GM10248 (cell line): ENCODE data around the gene FAM110A.
"Not testable (repeated sequence)": the region's sequence is repeated elsewhere in the genome, so short reads cannot be mapped to it uniquely, and the experiment has no call there.

Source experiments
- CTCF ChIA-PET: fragments of 300-600 bp; sonication (Branson Sonifier 250); formaldehyde crosslinking; extraction: SDS; loops from one replicate; lab custom pipeline; 2021; ENCODE audit warnings: antibody characterized with exemption; lab: Yijun Ruan, JAX
- POLR2A ChIA-PET: fragments of 350-650 bp; sonication (Branson Sonifier 250); formaldehyde crosslinking; extraction: SDS; loops from one replicate; lab custom pipeline; 2020; ENCODE audit warnings: antibody characterized with exemption; lab: Yijun Ruan, JAX
- DNase-seq: peaks from one replicate; pipeline ENCODE4 v3.0.0; 2012; ENCODE audit errors: extremely low spot score
- TF ChIP-seq, protein P1 (sequence below): IDR thresholded peaks from 2 replicates; pipeline ENCODE4 v1.5.1; 2012; ENCODE audit warnings: mild to moderate bottlenecking, low read depth; ENCODE audit errors: extremely low read depth, missing control alignments, control extremely low read depth

The FAM110A gene

DNA sequence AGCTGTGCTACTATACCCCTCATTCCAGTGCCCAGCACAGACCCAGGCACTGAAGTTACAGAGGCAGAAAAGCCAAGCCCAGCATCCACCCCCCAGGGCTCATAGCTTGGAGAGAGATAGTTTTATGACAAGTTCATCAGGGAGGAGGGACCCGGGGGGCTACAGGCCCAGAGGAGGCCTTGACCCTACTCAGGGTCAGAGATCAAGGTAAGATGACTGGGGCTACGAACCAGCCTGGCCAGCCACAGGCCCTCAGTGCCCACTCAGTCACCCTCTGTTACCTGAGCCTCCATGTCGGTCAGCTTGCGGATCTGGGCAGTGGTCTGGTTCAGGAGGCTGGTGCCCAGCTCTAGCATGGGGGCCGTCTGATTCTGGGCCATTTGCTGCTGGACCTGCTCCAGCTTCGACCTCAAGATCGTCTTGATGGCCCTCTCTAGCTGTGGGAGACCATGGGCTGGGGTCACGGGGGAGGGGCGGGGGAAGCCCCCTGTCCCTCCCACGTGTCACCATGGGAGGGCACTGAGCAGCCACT, 56.5 kb downstream of the FAM110A start:
- ChIA-PET CTCF (interaction anchor here (1.4 kb wide), 1 partner anchor 38 kb away, joined by 3 read pairs; no protein-coding TSS in a partner anchor), POLR2A (no interaction called here)
- TF ChIP-seq, protein P1, sequence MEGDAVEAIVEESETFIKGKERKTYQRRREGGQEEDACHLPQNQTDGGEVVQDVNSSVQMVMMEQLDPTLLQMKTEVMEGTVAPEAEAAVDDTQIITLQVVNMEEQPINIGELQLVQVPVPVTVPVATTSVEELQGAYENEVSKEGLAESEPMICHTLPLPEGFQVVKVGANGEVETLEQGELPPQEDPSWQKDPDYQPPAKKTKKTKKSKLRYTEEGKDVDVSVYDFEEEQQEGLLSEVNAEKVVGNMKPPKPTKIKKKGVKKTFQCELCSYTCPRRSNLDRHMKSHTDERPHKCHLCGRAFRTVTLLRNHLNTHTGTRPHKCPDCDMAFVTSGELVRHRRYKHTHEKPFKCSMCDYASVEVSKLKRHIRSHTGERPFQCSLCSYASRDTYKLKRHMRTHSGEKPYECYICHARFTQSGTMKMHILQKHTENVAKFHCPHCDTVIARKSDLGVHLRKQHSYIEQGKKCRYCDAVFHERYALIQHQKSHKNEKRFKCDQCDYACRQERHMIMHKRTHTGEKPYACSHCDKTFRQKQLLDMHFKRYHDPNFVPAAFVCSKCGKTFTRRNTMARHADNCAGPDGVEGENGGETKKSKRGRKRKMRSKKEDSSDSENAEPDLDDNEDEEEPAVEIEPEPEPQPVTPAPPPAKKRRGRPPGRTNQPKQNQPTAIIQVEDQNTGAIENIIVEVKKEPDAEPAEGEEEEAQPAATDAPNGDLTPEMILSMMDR: no peak
- no peak for DNase-seq

DNA sequence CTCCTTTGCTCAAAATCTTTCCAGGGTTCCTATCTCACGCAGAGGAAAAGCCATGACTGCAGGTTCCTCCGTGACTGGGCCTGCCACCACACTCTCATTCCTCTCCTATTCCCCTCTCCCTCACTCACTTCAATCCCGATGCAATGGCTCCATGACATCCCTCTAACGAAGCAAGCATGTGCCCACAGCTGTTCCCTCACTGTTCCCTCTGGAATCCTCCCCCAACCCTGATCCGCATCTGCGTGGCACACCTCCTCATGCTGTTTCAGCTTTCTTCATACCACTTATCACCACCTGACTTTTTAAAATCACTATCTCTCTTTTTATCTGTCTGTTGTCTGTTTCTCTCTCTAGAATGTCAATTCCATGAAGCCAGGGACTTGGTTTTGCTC, 57.1 kb downstream of the FAM110A start:
- POLR2A ChIA-PET: no interaction called here
- no peak for DNase-seq
- CTCF ChIA-PET: interaction anchor here (1.4 kb wide), 1 partner anchor 37 kb away, joined by 3 read pairs; no protein-coding TSS in a partner anchor
- TF ChIP-seq, protein P1: no peak

DNA sequence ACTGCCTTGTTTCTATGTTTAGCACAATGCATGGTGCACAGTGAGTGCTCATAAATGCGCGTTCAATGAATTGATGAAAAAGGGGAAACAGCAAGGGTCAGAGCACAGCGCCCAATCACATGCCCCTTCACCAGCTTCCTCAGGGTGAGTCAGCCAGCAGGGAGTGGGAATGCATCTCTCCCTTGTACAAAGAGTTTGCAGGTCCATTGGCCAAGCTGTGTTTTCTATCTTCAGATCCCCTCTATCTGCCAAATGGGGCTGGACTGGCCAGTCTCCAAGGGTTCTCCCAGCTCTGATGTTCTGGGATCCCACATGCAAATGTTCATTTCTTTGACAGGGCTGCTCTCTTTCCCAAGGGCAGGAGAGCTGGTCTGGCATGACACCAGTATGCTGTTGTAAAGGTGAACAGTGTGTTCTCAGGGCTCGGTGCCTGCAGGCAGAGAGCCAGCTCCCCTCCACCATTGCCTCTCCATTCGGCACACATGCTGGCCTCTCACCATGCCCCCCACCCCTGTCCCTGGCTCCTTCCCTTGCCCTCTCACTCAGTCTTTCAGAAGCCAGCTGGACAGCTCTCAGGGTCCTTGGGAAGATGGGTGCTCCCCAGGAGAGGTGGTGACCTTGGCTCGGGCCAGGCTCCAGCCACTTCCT, 57.7 kb downstream of the FAM110A start:
- POLR2A ChIA-PET: no interaction called here

DNA sequence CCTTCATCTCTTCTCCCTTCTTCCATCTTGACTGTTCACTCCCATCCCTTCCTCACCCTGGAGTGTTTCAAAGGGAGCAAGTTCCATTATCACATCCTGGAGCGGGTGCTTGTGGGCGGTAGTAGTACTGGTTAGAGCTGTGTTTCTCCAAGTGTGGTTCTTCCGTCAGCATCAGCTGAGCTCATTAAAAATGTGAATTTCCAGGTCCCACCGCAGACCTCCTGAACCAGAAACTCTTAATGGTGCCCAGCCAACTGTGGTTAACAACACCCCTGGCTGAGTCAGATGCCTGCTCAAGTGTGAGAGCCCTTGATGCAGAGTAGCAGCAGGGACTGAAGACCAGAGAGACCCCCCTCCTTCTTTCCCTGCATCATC, 58.2 kb downstream of the FAM110A start:
- ChIA-PET POLR2A (no interaction called here), CTCF (interaction anchor here (1.2 kb wide), 1 partner anchor 12 kb away, joined by 4 read pairs; no protein-coding TSS in a partner anchor)
- TF ChIP-seq, protein P1: no peak
- no peak for DNase-seq

More for the DNA sequence above, 57.7 kb downstream of the FAM110A start:
- DNase-seq: no peak
- CTCF ChIA-PET: interaction anchor here (1.2 kb wide), 1 partner anchor 12 kb away, joined by 4 read pairs; no protein-coding TSS in a partner anchor
- TF ChIP-seq, protein P1: no peak

DNA sequence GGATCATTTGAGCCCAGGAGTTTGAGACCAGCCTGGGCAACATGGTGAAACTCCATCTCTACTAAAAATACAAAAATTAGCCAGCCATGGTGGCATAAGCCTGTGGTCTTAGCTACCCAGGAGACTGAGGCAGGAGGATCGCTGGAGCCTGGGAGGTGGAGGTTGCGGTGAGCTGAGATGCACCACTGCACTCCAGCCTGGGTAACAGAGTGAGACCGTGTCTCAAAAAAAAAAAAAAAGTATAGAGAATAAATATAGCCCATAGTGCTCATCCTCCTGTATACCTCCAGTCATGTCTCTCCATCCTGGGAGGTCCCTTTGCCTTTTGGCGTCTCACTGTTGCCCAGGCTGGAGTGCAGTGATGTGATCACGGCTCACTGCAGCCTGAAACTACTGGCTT, 58.9 kb downstream of the FAM110A start:
- DNase-seq, CTCF ChIA-PET, POLR2A ChIA-PET: not testable (repeated sequence)
